Lower lobe of right lung (tissue), 2 donors: Measurements from ENCODE around the gene PIWIL4. TPM values are rescaled to one million over a fixed set of nuclear protein-coding genes. Genes with fewer than 3 reads are reported as not detected.

Source experiments
- ATAC-seq, 2 donors: fragments of 200-7000 bp; cut with Tn5 transposase; one replicate each; pipeline ENCODE4 v1.9.1; 2020 to 2022; ENCODE audit warnings: mild to moderate bottlenecking in 2 of 2, moderate library complexity in 2 of 2
- DNase-seq: peaks from one replicate; pipeline ENCODE4 v3.0.0-alpha.2; 2020
- H3K27ac ChIP-seq: fragments of 200-600 bp; one replicate; pipeline ENCODE4 v1.8.0; 2022
- H3K27me3 ChIP-seq: fragments of 200-600 bp; one replicate; pipeline ENCODE4 v1.8.0; 2022; ENCODE audit warnings: low read depth
- H3K36me3 ChIP-seq: fragments of 200-600 bp; one replicate; pipeline ENCODE4 v1.8.0; 2022; ENCODE audit warnings: mild to moderate bottlenecking
- H3K4me1 ChIP-seq: fragments of 200-600 bp; one replicate; pipeline ENCODE4 v1.8.0; 2022
- H3K4me3 ChIP-seq: fragments of 200-600 bp; one replicate; pipeline ENCODE4 v1.8.0; 2022; ENCODE audit warnings: mild to moderate bottlenecking
- H3K9me3 ChIP-seq: fragments of 200-600 bp; one replicate; pipeline ENCODE4 v1.8.0; 2022
- CTCF ChIP-seq: fragments of 200-600 bp; IDR thresholded peaks from one replicate; pipeline ENCODE4 v1.8.0; 2022; ENCODE audit warnings: antibody characterized with exemption, mild to moderate bottlenecking
- intact Hi-C: fragments of 100-400 bp; cut with DNase I; formaldehyde crosslinking; loops from one replicate; pipeline ENCODE4 v1.11.0; 2022
- total RNA-seq: library from RNA; stranded (reverse); fragmentation: NEBNext Ultra II Directional; extraction: Animal tissue kit (Norgen Biotek cat#: 25700); gene quantifications from one replicate; pipeline ENCODE4 v1.2.1, GENCODE V29; 2021
- donor health status: DM: no; HTN: yes; CAD: no; lungs with severe emphysema.

Gene PIWIL4
- total RNA-seq, 1 donor from 2014 or later: 1.9 TPM

GRCh38 chr11:94665116-94665659 lies 98.0 kb downstream of the PIWIL4 start:
- H3K4me3 ChIP-seq: no peak overlapping the region
- DNase-seq (no peak), ATAC-seq (no peak)
- H3K9me3 ChIP-seq: no peaks in the 10 kb centered on the region
- H3K27me3 ChIP-seq: no peaks in the 10 kb centered on the region
- TF ChIP-seq CTCF: no peak
- H3K4me1 ChIP-seq: no peaks in the 10 kb centered on the region
- no peaks in the 10 kb centered on the region for H3K36me3 ChIP-seq
- intact Hi-C loops: no loop called here
- H3K27ac ChIP-seq: no peak overlapping the region

DNA sequence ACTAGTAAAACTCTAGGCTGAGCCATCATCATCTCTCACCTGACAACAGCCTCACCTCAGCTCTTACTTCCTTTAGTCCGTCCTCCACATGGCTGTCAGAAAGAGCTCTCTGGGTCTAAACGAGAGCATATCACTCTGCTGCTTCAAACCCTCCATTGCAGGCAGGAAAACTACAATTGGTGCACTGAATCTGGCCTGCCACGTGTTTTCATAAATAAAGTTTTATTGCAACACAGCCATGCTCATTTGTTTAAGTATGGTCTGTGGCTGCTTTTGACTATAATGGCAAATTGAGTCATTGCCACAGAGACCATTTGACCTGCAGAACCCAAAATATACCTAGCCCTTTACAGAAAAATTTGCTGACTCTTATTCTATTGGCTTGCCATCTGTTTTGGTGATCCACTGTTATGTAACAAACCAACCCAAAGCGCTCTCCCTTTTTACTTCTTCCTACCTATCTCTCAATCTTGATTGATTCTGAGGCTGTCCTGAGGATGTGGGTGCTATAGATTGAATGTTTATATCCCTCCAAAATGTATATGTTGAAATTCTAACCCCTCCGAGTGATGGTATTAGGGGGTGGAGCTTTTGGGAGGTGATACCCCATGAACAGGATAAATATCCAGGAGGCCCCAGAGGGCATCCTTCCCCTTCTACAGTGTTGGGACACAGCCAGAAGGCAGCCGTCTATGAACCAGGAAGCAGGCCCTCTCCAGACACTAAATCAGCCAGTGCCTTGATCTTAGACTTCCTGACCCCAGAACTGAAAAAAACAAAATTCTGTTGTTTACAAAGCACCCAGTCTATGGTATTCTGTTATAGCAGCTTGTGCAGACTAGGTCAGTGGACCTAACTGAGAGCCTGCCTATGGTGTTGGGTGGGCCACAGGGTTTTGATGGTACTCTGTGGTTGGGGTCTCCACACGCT lies 99.9 kb downstream of the PIWIL4 start:
- H3K27me3 ChIP-seq: no peaks in the 10 kb centered on the region
- H3K4me3 ChIP-seq: no peak overlapping the region
- no peaks in the 10 kb centered on the region for H3K36me3 ChIP-seq
- DNase-seq (no peak), ATAC-seq (no peak)
- no peak for TF ChIP-seq CTCF
- intact Hi-C loops: no loop called here
- H3K9me3 ChIP-seq: no peaks in the 10 kb centered on the region
- H3K27ac ChIP-seq: no peak overlapping the region
- no peaks in the 10 kb centered on the region for H3K4me1 ChIP-seq

DNA sequence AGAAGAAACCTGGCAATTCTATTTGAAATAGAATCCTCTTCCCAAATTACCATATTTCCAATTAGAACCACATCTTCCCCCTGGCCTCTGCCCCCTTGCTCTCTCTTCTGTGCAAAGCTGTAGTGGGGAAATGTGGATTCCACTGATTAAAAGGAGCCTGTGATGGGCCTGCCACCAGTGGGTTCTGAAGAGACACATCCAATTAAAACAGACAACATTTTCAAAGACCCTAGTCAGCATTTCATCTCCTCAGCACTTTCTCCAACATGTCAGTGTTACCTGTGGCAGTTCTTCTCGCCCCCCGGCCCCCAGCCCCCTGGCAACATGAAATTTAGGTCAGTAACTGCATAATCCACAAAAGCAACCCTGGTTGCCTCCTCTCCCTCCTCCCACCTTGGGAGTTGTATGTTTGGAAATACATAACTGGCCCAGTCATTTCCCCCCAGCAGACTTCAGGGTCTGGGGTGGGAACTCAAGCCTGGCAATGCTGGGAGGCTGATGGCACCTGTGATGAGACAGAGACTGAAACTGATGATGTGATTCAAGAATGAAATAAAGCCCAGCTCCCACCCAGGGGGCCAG lies 101.1 kb downstream of the PIWIL4 start:
- no peak for TF ChIP-seq CTCF
- ATAC-seq: no peak

DNA sequence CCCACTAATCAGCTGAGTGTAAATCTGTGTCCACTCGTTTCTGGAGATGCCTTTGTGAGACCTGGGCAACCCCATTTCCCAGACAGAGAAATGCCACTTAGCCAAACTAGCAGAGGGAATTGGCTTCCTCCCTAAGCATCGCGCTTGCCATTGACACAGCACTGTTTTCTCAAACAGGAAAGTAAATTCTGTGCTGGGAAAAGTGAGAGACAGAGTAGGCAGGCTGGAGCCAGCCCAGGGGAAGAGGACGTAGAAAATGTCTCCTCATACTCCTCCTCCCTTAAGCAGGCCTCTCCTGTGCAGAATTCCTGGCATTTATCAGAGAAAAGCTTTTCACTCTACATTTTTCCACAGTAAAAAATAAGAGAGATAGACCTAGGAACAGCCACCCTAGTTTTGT lies 101.9 kb downstream of the PIWIL4 start:
- Histone ChIP-seq H3K9me3 (no peaks in the 10 kb centered on the region), H3K4me1 (no peaks in the 10 kb centered on the region), H3K4me3 (no peak overlapping the region), H3K36me3 (no peaks in the 10 kb centered on the region), H3K27ac (no peak overlapping the region), H3K27me3 (no peaks in the 10 kb centered on the region)
- DNase-seq: no peak
- no peak for TF ChIP-seq CTCF
- no peak for ATAC-seq
- intact Hi-C loops: no loop called here

More for the DNA sequence above, 101.1 kb downstream of the PIWIL4 start:
- H3K27me3 ChIP-seq: no peaks in the 10 kb centered on the region
- H3K4me3 ChIP-seq: no peak overlapping the region
- no peaks in the 10 kb centered on the region for H3K4me1 ChIP-seq
- DNase-seq: no peak
- H3K27ac ChIP-seq: no peak overlapping the region
- intact Hi-C loops: no loop called here
- H3K9me3 ChIP-seq: no peaks in the 10 kb centered on the region
- H3K36me3 ChIP-seq: no peaks in the 10 kb centered on the region

Other genes starting within 250 kb of the PIWIL4 start
- not detected for gene GPR83, start 165.9 kb upstream of the PIWIL4 start, total RNA-seq
- 17.6 TPM for gene MRE11, start 73.5 kb upstream of the PIWIL4 start, total RNA-seq
- 14.7 TPM for gene ANKRD49, start 73.4 kb upstream of the PIWIL4 start, total RNA-seq
- gene C11orf97, start 54.9 kb upstream of the PIWIL4 start, total RNA-seq: 2.5 TPM
- 7.1 TPM for gene FUT4, start 23.4 kb upstream of the PIWIL4 start, total RNA-seq
- 57.2 TPM for gene AMOTL1, start 201.0 kb downstream of the PIWIL4 start, total RNA-seq